NCI-H2107 (cell line): ENCODE results near the gene MRC2.
"Not testable (repeated sequence)": the region's sequence is repeated elsewhere in the genome, so short reads cannot be mapped to it uniquely, and the experiment has no call there.

Experiments used
- DNase-seq: peaks from one replicate; lab custom pipeline; 2025; lab: John Stamatoyannopoulos, UW

Gene MRC2

DNA sequence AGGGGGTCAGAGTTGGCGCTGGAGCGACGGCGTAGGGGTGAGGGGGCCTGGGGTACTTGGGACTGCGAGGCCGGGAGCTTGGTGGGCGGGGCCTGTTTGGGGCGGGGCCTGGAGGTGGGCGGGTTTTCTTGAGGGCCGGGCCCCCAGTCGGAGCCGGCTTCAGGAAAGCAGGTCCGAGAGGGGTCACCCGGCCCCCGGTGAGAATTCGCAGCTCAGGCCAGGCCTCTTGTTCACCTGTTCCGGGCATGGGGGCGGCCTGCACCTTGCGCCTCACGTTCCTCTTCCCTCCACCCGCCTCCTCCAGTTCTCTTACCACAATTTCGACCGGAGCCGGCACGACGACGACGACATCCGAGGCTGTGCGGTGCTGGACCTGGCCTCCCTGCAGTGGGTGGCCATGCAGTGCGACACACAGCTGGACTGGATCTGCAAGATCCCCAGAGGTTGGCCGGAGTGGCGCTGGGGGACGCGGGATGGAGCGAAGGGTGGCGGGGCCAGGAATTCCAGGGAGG is 52.5 kb downstream of the MRC2 start:
- DNase-seq = no peak

DNA sequence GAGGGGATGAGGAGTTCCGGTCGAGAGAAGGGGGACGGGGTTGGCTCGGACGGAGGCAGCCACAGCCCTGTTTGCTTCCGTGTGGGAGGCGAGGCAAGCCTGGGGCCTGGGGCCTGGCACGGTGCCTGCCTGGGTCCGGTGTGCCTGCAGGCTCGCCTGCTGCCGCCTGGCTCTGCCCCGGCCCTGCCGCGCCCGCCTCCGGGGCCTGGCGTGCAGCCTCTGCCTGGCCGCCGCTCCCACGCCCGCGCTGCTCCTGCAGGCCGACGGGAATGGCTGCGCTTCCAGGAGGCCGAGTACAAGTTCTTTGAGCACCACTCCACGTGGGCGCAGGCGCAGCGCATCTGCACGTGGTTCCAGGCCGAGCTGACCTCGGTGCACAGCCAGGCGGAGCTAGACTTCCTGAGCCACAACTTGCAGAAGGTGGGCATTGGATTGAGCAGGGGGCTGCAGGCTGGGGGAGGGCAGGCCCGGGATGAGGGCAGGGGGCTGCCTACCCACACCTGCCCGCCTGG is 53.1 kb downstream of the MRC2 start:
- DNase-seq = no peak

DNA sequence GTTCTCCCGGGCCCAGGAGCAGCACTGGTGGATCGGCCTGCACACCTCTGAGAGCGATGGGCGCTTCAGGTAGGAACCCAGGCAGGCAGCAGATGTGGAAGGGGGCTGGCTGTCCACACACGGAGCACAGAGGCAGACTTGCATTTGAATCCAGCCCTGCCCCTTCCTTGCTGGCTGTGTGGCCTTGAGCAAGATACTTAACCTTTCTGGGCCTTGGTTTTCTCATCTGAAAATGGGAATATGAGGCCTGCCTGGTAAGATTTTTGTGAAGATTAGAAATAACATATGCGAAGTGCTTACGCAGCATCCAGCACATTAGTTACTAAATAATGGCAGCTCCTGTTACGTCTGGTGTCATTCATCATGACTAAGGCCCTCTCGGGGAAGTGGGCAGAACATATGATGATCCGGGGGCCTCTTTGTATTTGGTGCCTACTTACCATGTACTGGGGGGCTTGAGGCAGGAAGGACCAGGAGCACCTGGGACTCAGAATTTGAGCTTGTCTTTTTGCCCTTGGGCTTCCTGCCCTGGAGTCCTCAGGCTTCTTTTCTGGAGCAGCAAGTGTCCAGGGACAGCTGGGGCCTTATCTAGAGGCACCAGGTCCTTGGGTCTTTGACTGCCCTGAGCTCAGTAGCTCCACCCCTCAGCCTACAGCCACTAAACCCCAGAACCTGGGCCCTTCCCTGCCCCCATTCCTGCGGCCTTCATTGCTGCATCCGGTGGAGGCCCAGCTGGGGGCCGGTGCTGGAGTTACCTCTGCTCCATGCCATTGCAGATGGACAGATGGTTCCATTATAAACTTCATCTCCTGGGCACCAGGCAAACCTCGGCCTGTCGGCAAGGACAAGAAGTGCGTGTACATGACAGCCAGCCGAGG is 53.8 kb downstream of the MRC2 start:
- DNase-seq = no peak

DNA sequence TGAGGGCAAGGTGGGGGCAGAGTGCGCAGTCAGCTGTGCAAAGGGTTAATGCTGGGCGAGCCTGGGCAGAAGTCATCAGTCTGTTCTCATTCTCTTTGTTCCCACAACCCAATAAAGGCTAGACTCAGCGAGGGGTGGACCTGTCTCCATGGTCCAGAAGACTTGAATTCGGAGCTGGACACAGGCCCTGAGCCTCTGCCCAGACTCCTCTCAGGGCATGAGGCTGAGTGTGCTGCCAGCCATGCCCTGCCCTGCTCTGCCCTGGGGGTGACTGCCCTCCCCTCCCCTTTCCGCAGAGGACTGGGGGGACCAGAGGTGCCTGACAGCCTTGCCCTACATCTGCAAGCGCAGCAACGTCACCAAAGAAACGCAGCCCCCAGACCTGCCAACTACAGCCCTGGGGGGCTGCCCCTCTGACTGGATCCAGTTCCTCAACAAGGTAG is 54.5 kb downstream of the MRC2 start:
- no peak for DNase-seq

DNA sequence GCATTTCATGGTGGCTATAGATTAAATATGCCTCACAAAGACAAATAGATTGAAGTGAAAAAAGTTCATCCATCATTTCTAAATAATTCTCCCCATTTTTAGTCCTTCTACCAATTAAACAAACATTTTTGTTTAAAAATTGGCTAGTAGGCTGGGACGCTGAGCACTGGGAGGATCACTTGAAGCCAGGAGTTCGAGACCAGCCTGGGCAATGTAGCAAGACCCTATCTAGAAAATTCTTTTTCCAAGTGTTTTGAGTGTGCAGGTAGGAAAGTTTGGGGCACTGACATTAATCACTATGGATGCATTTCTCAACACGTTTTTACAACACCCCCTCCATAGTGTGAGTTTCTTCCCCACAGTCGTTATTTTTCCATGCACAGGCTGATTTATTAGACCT is 56.7 kb downstream of the MRC2 start:
- DNase-seq = no peak

DNA sequence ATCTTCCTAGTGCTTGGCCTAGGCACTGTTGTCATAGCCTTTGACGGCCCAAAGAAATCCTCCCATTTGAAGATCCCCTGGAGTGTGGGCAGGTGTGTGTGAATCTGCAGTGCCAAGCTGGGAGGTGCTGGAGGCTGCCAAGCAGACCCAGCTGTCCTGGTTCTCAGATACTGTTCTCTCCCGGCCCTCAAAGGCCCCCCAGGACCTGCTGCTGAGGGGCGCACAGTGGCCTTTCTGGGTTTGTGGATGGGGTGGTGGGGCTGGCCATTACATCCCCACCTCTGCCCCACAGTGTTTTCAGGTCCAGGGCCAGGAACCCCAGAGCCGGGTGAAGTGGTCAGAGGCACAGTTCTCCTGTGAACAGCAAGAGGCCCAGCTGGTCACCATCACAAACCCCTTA is 60.5 kb downstream of the MRC2 start:
- no peak for DNase-seq

DNA sequence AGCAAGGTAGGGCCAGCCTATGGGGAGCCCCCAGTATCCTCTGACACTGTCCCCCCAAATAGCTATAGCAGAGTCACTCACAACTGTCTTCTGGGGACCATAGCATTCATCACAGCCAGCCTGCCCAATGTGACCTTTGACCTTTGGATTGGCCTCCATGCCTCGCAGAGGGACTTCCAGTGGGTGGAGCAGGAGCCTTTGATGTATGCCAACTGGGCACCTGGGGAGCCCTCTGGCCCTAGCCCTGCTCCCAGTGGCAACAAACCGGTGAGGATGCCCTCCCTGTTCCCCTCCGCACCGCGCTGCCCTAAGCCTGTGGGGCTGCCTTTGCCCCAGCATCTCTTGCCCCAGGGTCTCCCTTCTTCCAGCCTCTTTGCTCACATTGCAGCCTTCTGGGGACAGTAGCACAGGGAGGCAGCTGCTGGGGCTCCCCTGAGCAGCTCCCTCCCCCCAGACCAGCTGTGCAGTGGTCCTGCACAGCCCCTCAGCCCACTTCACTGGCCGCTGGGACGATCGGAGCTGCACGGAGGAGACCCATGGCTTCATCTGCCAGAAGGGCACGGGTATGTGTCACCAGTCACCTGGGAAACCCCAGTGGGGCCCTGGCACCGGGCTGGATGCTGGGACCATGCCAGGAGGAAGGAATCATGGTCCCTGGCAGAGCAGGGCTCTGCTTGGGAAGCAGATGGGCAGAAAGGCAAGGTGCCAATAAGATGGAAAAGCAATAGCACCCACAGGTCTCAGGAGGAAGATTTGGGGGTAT is 61.1 kb downstream of the MRC2 start:
- DNase-seq = no peak

DNA sequence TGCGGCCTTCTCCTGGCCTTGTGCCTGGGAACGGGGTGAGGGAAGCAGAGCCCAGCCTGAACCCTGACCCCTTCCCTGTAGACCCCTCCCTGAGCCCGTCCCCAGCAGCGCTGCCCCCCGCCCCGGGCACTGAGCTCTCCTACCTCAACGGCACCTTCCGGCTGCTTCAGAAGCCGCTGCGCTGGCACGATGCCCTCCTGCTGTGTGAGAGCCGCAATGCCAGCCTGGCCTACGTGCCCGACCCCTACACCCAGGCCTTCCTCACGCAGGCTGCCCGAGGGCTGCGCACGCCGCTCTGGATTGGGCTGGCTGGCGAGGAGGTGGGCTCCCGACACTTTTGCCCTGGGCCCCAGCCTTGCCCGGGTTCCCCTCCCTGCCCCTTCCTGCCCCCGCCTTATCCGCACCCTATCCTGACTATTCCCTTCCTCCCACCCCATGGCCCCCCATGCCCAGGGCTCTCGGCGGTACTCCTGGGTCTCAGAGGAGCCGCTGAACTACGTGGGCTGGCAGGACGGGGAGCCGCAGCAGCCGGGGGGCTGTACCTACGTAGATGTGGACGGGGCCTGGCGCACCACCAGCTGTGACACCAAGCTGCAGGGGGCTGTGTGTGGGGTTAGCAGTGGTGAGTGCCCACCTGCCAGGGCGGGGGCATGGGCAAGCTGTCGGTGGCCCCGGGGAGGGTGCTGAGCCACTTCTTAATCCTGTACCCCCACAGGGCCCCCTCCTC is 62.1 kb downstream of the MRC2 start:
- DNase-seq = no peak

DNA sequence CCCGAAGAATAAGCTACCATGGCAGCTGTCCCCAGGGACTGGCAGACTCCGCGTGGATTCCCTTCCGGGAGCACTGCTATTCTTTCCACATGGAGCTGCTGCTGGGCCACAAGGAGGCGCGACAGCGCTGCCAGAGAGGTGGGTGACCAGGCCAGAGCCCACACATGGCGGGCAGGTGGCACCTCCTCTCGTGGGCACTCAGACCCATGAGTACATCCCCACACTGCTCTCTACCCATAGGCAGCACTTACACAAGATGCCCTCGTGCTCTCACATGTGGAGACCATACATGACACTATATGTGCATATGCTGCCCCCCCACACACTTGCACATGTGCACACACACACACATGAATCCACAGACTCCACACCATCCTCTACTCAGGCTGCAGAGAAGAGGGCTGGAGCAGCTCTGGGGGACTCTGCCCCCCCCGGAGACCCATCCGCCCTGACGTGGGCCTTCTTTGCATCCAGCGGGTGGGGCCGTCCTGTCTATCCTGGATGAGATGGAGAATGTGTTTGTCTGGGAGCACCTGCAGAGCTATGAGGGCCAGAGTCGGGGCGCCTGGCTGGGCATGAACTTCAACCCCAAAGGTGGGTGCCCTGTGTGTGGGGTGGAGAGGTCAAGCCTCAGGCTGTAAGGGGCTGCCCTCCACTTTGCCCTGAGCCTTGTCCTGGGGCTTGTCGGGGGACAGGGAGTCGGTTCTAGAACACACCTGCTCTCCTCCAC is 62.9 kb downstream of the MRC2 start:
- no peak for DNase-seq

DNA sequence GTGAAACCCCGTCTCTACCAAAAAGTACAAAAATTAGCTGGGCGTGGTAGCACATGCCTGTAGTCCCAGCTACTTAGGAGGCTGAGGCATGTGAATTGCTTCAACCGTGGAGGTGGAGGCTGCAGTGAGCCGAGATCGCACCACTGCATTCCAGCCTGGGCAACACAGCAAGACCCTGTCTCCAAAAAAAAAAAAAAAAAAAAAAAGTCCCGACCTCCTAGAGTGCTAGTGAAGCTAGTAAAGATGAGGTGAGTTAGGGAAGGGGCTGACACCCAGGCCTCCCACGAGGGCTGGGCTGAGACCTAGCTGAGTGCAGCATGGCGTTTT is 64.1 kb downstream of the MRC2 start:
- DNase-seq = not testable (repeated sequence)

DNA sequence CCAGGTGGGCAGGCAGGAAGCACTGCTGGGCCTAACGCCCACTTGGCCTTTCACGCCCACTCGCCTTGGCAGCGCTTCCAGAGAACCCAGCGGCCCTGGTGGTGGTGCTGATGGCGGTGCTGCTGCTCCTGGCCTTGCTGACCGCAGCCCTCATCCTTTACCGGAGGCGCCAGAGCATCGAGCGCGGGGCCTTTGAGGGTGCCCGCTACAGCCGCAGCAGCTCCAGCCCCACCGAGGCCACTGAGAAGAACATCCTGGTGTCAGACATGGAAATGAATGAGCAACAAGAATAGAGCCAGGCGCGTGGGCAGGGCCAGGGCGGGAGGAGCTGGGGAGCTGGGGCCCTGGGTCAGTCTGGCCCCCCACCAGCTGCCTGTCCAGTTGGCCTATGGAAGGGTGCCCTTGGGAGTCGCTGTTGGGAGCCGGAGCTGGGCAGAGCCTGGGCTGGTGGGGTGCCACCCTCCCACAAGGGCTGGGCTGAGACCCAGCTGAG is 64.7 kb downstream of the MRC2 start:
- no peak for DNase-seq

DNA sequence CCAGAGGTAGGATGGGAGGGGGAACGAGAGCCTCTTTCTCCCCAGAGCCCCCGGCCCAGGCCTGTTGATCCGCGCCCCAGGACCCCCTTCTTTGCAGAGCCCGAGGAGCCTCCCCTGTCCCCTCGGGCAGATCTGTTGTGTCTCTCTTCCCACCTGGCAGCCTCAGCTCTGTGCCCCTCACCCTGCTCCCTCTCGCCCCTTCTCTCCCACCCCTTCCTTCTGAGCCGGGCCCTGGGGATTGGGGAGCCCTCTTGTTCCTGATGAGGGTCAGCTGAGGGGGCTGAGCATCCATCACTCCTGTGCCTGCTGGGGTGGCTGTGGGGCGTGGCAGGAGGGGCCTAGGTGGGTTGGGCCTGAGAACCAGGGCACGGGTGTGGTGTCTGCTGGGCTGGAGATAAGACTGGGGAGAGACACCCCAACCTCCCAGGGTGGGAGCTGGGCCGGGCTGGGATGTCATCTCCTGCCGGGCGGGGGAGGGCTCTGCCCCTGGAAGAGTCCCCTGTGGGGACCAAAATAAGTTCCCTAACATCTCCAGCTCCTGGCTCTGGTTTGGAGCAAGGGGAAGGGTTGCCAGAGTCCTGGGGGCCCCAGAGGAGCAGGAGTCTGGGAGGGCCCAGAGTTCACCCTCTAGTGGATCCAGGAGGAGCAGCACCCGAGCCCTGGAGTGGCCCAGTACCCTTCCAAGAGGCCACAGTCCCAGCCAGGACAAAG is 65.4 kb downstream of the MRC2 start:
- DNase-seq = no peak

DNA sequence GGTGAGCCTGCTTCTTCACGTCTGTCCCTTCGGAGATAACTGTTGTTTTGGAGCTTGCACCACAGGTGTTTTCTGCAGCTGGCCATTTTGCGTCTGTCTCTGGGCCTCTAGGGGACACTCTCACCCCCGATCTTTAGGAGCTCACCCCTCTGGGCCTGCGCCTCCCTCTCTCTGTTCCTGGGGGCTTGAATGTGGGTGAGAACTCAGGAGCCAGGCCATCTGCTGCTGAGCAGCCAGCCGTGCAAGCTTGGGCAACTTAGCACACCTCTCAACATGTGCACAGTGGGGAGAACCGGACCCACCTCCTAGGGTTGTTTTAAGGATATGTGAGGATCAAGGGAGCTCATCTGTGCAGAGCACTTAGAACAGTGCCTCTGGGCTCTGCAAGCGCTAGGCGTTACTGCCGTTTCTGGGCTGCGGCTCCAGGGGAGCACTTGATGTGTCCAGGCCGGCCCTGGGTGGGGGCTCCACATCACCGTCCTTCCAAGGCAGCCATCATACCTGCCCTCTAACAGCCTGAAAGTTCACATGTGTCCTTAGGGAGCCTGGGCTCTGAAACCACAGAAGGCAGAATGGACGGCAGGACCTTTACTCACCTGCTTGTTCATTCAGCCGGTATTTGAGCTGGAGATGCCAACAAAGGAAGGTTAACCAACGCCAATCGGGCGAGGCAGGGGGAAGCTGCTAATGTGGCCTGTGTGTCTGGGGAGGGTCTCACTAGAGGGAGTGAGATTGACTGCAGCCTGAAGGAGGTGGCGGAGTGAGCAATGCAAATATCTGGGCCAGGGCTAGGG is 66.3 kb downstream of the MRC2 start:
- no peak for DNase-seq

DNA sequence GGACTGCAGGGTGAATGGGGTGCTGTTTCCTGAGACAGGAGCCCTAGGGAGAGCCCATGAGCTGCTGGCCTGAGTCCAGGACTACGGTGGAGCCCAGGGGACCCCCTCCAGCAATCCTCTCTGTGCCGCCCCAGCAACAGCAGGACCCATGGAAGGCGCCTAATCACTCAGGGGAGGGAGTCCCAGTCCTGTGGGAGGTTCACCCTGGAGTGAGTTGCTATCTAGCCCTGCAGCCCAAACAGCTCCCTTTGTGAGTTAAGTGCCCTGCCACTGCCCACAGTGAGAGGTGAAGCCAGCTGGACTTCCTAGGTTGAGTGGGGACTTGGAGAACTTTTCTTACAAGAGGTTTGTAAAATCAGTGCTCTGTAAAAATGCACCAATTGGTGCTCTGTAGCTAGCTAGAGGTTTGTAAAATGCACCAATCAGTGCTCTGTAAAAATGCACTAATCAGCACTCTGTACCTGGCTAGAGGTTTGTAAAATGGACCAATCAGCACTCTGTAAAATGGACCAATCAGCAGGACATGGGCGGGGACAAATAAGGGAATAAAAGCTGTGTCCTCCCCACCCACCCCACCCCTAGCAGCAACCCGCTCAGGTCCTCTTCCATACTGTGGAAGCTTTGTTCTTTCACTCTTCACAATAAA is 67.7 kb downstream of the MRC2 start:
- DNase-seq = not testable (repeated sequence)

DNA sequence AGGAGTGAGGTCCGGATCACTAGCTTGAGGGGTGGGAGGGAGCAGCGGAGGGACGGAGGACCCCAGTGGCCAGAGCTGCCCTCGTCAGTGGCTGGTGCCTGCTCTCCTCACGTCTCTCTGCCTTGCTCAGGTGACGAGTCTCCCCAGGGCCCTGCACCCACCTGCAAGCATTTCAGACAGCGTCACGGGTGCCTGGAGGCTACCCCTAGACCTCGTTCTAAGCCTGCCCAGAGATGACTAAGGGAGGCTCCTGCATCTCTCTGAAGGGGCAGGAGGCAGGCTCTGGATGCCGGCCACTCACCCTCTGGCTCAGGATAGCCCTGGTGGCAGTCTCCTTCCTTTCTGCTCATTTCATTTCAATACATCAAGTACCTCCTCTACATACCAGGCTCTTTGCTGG is 68.8 kb downstream of the MRC2 start:
- no peak for DNase-seq

DNA sequence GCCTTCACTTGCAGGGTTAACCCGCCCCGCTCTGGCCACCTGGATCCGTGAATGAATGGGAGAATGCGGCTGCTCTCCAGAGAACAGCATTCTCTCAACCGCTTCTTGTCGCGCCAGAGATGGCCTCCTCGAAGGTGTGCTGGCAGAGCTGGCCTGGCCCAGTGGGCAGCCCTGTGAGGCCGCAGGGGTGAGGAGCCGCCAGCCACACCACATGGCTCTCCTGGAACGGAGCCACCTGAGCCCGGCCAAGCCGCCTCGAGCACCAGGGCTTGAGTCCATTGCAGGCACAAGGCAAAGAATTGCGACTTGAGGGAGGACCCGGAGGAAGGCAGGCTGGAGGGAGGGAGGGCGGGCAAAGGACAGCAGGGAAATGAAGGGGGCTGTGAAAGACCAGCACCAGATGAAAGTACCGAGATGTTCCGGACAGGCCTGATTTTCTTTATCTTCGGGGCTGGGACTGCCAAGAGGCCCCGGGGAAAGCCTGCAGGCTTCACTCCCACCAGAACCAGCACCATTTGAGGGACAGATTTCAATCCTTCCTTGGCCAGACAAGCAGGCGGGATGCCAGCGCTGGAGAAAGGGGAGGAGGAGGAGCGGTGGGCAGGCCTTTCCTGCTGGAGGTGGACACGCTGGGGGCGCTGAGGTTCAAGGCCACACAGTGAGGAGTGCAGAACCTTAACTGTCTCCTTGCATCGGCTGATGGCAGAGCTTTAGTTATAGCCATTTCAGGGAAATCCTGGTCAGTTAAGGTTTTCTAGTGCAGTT is 69.4 kb downstream of the MRC2 start:
- DNase-seq = no peak

DNA sequence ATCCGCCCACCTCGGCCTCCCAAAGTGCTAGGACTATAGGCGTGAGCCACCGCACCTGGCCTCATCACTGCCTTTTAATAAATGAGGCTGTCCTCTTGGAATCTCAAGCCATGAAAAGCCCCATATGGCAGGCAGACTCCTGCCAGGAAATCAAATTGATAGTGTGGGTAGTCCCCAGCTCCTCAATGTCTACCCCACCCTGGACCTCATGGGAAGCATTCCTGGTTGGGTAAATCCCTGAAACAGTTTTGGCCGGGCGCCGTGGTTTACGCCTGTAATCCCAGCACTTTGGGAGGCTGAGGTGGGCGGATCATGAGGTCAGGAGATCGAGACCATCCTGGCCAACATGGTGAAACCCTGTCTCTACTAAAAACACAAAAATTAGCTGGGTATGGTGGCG is 71.0 kb downstream of the MRC2 start:
- not testable (repeated sequence) for DNase-seq

DNA sequence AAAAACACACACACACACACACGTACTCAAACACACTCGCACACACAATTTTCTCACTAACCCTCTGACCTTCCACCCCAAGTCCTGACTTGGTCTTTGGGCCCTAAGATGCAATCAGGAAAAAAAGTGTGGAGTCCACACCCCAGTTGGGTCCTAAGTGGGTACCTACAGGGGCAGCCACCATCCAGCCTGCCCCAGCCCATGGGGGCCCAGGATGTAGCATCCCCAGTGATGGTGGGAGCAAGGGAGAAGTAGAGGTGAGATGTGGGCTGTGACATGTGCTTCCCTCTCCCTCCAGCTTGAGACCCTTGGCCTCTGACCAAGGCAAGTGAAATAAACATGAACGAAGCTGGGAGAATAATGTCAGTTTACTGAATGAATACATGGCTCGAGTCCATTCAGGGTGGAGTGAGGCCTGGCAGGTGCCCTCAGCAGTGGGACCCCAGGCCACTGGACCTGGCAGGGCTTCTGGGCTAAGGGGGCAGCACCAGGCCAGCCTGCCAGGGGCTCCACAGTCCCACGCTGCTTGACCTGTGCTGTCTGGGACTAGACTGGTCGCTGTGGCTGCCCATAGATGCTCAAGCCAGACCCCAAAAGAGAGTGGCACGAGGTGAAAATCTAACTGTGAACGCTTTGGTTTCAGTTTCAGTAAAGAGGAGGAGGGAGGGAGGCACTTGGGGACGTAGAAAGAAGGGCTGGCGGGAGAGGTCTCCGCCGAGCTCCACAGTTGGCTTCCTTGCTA is 73.7 kb downstream of the MRC2 start:
- no peak for DNase-seq
